GM21737 (cell line): Measurements from ENCODE around the gene SDHB.

ENCODE experiments used
- ATAC-seq: cut with Tn5 transposase; IDR thresholded peaks from one replicate; pipeline ENCODE4 v1.9.1; 2021; ENCODE audit warnings: mild to moderate bottlenecking, moderate library complexity; ENCODE audit not compliant: unreplicated experiment

SDHB gene

GRCh38 chr1:16971341-16972188 is 82.3 kb downstream of the SDHB start:
- no peak for ATAC-seq

GRCh38 chr1:16970132-16970910 is 83.5 kb downstream of the SDHB start:
- no peak for ATAC-seq

- no peak for ATAC-seq
Observed at GRCh38 chr1:16969651-16970050, 84.2 kb downstream of the SDHB start.

GRCh38 chr1:16969057-16969611 is 84.7 kb downstream of the SDHB start:
- no peak for ATAC-seq
